Uterus (tissue), 2 donors: ENCODE data around the gene NDUFS3.

Experiments
- POLR2A ChIP-seq, 2 donors: fragments of 450-650 bp; IDR thresholded peaks; one replicate each; pipeline ENCODE4 v1.6.1; 2016; ENCODE audit warnings: antibody characterized with exemption in 2 of 2, mild to moderate bottlenecking in 1 of 2, moderate library complexity in 1 of 2
- TF ChIP-seq, protein P1 (sequence below), 4 experiments: fragments of 200-600 bp in 2 of 4; fragments of 450-650 bp in 2 of 4; sonication (generic) in 2 of 4; IDR thresholded peaks; one replicate each; pipeline ENCODE4 v1.5.1; 2016 to 2019; ENCODE audit warnings: antibody characterized with exemption in 4 of 4, mild to moderate bottlenecking in 2 of 4, moderate library complexity in 1 of 4

DNA sequence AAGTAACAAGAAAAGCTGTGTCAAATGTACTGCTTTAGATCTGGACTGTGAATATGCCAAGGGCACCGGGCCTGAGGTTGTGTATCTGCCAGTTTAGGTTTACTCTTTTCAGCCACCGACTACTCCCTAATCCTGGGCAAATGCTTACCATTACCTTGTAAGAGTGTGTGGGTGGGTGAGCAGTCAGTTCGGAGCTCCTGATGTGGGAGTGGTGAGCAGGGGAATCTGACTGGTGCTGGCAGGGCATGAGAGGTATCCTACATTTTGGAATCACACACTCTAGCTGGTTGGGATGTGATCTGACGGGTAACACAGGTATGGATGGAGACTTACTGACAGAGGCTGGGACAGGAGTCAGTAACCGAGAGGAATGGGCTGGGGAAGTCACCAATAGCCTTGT is 5.0 kb downstream of the NDUFS3 start:
- TF ChIP-seq, protein P1, sequence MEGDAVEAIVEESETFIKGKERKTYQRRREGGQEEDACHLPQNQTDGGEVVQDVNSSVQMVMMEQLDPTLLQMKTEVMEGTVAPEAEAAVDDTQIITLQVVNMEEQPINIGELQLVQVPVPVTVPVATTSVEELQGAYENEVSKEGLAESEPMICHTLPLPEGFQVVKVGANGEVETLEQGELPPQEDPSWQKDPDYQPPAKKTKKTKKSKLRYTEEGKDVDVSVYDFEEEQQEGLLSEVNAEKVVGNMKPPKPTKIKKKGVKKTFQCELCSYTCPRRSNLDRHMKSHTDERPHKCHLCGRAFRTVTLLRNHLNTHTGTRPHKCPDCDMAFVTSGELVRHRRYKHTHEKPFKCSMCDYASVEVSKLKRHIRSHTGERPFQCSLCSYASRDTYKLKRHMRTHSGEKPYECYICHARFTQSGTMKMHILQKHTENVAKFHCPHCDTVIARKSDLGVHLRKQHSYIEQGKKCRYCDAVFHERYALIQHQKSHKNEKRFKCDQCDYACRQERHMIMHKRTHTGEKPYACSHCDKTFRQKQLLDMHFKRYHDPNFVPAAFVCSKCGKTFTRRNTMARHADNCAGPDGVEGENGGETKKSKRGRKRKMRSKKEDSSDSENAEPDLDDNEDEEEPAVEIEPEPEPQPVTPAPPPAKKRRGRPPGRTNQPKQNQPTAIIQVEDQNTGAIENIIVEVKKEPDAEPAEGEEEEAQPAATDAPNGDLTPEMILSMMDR (IDR thresholded peaks at IDR 0.05), result no peak
- no peak for TF ChIP-seq POLR2A (IDR thresholded peaks at IDR 0.05)
